Stimulated activated CD4-positive, alpha-beta T cell treated with anti-CD3 and anti-CD28 coated beads, Interleukin-1b, Interleukin-23, amount 100 ng/mL, for 24 hours (primary cell): ENCODE measurements around the gene LRRN3.

Experiments used
- DNase-seq, 4 experiments: peaks; one replicate each; pipeline ENCODE4 v3.0.0-alpha.2; 2020; ENCODE audit warnings: low read depth in 4 of 4, low spot score in 1 of 4

The LRRN3 gene

GRCh38 chr7:111162692-111163091 is 71.8 kb downstream of the LRRN3 start:
- DNase-seq = no peak

GRCh38 chr7:111164442-111164841 is 73.5 kb downstream of the LRRN3 start:
- DNase-seq = no peak

- DNase-seq = no peak
Measured at GRCh38 chr7:111168182-111168581, 77.3 kb downstream of the LRRN3 start.

- DNase-seq = no peak
Measured at GRCh38 chr7:111172564-111173257, 81.8 kb downstream of the LRRN3 start.

GRCh38 chr7:111173528-111173927 is 82.6 kb downstream of the LRRN3 start:
- DNase-seq = no peak

GRCh38 chr7:111173990-111174389 is 83.1 kb downstream of the LRRN3 start:
- no peak for DNase-seq

- no peak for DNase-seq
Measured at GRCh38 chr7:111174510-111174909, 83.6 kb downstream of the LRRN3 start.
